IPS-20b (cell line): ENCODE results near the gene PLEKHO1.
"Not testable (repeated sequence)": the region's sequence is repeated elsewhere in the genome, so short reads cannot be mapped to it uniquely, and the experiment has no call there.

Experiments
- H3K27ac ChIP-seq: one replicate; pipeline ENCODE4 v1.5.1; 2013; ENCODE audit warnings: low read length
- H3K27me3 ChIP-seq: 2 replicates; pipeline ENCODE4 v1.6.1; 2013; ENCODE audit warnings: mild to moderate bottlenecking, low read length, inconsistent platforms; ENCODE audit not compliant: insufficient read depth
- H3K36me3 ChIP-seq: 2 replicates; pipeline ENCODE4 v1.6.1; 2013; ENCODE audit warnings: low read depth, mild to moderate bottlenecking, inconsistent platforms, low read length, moderate library complexity; ENCODE audit not compliant: insufficient read depth
- H3K4me1 ChIP-seq: 2 replicates; pipeline ENCODE4 v1.6.1; 2013; ENCODE audit warnings: mild to moderate bottlenecking, control low read depth, inconsistent platforms, low read length, moderate library complexity; ENCODE audit not compliant: insufficient read depth
- H3K4me3 ChIP-seq: 2 replicates; pipeline ENCODE4 v1.5.1; 2013; ENCODE audit warnings: mild to moderate bottlenecking, low read length, inconsistent platforms
- H3K9ac ChIP-seq: 2 replicates; pipeline ENCODE4 v1.6.1; 2013; ENCODE audit warnings: low read depth, mild to moderate bottlenecking, inconsistent platforms, low read length, moderate library complexity
- H3K9me3 ChIP-seq: 2 replicates; pipeline ENCODE4 v1.6.1; 2013; ENCODE audit warnings: mild to moderate bottlenecking, low read depth, low read length, inconsistent platforms; ENCODE audit not compliant: insufficient read depth

The PLEKHO1 gene

DNA sequence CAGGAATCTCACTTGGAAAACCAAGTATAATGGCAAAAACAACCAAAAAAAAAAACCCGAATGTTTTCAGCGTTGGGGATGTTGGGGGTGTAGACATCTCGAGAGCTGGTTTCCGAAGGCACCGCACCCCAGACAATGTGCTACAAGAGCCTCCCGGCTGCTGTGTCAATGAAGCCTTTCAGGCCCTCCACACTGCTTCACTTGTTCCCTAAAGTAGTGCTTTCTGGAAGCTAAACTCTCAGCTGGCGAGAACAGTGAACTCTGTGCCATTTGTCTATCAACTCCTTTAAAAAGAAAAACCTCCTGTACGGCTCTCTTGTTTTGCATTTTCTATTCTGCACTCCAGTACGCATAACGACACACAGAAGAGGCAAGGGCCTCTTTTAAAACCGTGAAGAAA lies 32.5 kb downstream of the PLEKHO1 start:
- H3K27ac ChIP-seq: no peak overlapping the region
- no peak overlapping the region for H3K4me3 ChIP-seq
- H3K27me3 ChIP-seq: no peaks in the 10 kb centered on the region
- no peaks in the 10 kb centered on the region for H3K36me3 ChIP-seq
- H3K9me3 ChIP-seq: no peaks in the 10 kb centered on the region
- no peak overlapping the region for H3K9ac ChIP-seq
- H3K4me1 ChIP-seq: no peaks in the 10 kb centered on the region

DNA sequence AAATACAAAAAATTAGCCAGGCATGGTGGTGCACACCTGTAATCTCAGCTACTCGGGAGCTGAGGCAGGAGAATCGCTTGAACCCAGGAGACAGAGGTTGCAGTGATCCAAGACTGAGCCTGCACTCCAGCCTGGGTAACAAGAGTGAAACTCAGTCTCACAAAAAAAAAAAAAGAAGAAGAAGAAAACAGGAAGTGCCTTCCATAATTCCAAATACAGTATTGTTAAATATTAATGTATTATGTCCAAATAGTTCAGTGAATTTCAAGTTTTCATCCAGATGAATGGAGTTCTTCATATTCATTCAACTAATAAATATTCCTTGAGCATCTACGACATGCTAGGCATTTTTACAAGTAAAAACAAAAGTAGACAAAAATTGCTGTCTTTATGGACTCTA lies 33.3 kb downstream of the PLEKHO1 start:
- H3K9me3 ChIP-seq: no peaks in the 10 kb centered on the region
- H3K27ac ChIP-seq: no peak overlapping the region
- H3K9ac ChIP-seq: no peak overlapping the region
- H3K4me3 ChIP-seq: no peak overlapping the region
- no peaks in the 10 kb centered on the region for H3K36me3 ChIP-seq
- H3K4me1 ChIP-seq: no peaks in the 10 kb centered on the region
- H3K27me3 ChIP-seq: no peaks in the 10 kb centered on the region

DNA sequence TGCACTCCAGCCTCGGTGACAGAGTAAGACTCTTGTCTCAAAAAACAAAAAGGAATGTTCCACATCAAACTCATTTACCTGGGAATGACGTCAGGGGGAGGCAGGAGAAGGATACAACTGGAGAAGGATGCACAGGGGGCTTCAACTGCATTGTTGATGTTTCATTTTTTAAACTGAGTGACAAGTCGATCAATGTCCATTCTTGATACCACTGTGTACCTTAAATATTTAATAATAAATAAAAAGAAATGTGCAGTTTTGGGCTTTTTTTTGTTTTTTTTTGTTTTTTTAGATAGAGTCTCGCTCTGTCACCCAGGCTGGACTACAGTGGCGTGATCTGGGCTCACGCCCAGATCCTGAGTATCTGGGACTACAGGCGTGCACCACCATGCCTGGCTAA lies 35.8 kb downstream of the PLEKHO1 start:
- Histone ChIP-seq H3K4me1 (no peaks in the 10 kb centered on the region), H3K9ac (no peak overlapping the region), H3K9me3 (no peaks in the 10 kb centered on the region), H3K27me3 (no peaks in the 10 kb centered on the region), H3K4me3 (no peak overlapping the region), H3K36me3 (no peaks in the 10 kb centered on the region), H3K27ac (no peak overlapping the region)

DNA sequence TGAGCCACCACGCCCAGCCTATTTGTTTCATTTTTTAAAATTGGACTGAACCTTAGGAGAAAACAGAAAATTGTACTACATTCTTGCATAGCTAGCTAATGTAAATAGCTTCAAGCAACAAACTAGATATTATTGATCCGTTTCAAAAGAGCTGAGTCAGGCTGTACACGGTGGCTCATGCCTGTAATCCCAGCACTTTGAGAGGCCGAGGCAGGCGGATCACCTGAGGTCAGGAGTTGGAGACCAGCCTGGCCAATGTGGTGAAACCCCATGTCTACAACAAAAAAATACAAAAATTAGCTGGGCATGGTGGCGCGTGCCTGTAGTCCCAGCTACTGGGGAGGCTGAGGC lies 36.7 kb downstream of the PLEKHO1 start:
- not testable (repeated sequence) for H3K27ac ChIP-seq, H3K36me3 ChIP-seq, H3K4me1 ChIP-seq, H3K4me3 ChIP-seq, H3K9me3 ChIP-seq, H3K27me3 ChIP-seq, H3K9ac ChIP-seq

DNA sequence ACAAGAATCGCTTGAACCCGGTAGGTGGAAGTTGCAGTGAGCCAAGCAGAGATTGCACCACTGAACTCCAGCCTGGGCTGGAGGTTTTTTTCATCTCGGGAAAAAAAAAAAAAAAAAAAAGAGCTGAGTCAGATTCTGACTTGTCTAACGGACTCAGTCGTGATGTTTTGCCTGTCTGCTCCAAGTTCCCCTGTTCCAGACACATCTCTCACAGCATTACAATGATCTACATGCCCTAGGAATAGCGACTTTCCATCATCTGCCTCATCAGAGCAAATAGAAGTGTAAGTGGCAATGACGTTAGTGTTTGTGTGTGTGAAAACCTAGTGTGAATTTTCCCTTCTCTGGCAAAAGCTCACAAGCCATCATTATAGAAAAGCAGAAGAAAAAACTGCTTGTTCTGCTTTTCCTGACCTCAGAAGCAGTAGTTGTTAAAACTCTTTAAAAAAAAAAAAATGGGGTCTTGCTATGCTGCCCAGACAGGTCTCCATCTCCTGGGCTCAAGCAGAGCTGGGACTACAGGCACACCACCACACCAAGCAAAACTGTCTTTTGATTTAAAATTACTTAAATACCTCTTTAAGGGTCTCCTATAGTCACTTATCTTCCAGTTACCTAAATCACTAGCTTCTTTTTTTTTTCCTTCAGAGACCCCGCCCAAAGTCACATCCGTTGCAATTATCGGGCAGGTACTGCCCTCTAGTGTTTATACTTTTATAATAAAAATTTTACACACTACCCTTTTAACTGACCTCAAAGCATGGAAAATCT lies 37.3 kb downstream of the PLEKHO1 start:
- peaks cover 4% of the 10 kb centered on the region for H3K9me3 ChIP-seq
- H3K36me3 ChIP-seq: no peaks in the 10 kb centered on the region
- H3K9ac ChIP-seq: no peak overlapping the region
- no peak overlapping the region for H3K4me3 ChIP-seq
- no peaks in the 10 kb centered on the region for H3K4me1 ChIP-seq
- no peaks in the 10 kb centered on the region for H3K27me3 ChIP-seq
- no peak overlapping the region for H3K27ac ChIP-seq

DNA sequence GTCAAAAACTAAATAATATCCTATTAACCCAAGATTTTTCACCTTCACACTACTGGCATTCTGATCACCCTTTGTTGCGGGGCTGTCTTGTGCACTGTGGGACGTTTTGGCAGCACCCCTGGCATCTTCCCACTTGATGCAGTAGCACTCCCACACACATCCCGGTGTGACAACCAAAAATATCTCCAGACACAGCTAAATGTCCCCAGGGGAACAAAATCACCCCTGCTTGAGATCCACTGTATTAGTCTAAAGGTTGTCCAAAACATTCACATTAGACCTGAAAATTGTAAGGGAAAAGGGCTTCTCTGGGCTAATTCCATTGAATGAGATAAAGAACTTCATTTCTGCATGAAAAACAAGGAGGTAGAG lies 37.8 kb downstream of the PLEKHO1 start:
- Histone ChIP-seq H3K9ac (no peak overlapping the region), H3K4me1 (no peaks in the 10 kb centered on the region), H3K27me3 (no peaks in the 10 kb centered on the region), H3K36me3 (no peaks in the 10 kb centered on the region), H3K27ac (no peak overlapping the region), H3K4me3 (no peak overlapping the region), H3K9me3 (peaks cover 4% of the 10 kb centered on the region)

DNA sequence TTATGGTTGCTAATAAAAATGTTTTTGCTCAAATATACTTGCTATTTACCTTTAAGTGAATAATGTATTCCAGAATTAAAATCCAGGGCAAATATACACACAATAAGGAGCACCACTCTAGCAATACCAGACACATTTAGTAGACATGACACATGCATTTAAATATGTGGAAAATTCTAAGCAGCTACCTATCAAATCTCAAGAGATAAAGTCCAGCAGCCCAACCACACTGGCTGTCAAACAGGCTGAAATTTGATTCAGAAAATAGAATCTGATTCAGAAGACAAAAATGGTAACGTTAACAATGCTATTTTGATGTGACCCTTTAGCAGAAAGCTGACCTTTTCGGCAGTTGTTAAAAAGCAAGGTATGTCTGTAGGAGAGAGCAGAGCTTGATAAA lies 42.3 kb downstream of the PLEKHO1 start:
- Histone ChIP-seq H3K36me3 (no peaks in the 10 kb centered on the region), H3K27me3 (no peaks in the 10 kb centered on the region), H3K9me3 (peaks cover 4% of the 10 kb centered on the region), H3K9ac (no peak overlapping the region), H3K4me1 (peaks cover 6% of the 10 kb centered on the region; the same call in 1 of the 2 replicates), H3K4me3 (no peak overlapping the region), H3K27ac (no peak overlapping the region)

DNA sequence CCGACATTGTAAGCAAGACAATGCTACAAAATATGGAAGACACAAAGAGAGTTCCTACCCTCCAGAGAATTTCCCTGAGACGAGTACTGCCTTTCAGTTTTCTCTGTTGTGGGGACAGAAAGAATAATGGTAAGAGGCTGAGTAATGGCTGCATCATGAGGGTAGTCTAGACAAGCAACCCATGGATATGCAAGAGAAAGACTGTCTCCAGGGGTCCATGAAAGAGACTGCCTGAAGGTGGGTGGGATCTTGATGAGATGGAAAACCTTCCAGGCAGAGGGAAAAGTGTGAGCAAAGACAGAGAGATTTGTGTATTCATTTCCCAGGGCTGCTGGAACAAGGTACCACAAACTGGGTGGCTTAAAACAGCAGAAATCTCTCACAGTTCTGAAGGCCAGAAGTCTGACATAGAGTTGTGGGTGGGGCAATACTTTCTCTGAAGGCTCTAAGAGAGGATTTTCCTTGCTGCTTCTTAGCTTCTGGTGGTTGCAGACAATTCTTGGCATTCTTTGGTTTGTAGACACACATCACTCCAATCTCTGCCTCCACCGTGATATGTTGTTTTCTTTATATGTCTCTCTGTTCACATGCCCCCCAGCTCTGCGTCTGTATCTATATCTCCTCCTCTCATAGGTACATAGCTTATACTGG lies 44.8 kb downstream of the PLEKHO1 start:
- Histone ChIP-seq H3K4me1 (peaks cover 6% of the 10 kb centered on the region; the same call in 1 of the 2 replicates), H3K9me3 (peaks cover 4% of the 10 kb centered on the region), H3K27me3 (no peaks in the 10 kb centered on the region), H3K36me3 (no peaks in the 10 kb centered on the region), H3K9ac (no peak overlapping the region), H3K4me3 (no peak overlapping the region), H3K27ac (no peak overlapping the region)

DNA sequence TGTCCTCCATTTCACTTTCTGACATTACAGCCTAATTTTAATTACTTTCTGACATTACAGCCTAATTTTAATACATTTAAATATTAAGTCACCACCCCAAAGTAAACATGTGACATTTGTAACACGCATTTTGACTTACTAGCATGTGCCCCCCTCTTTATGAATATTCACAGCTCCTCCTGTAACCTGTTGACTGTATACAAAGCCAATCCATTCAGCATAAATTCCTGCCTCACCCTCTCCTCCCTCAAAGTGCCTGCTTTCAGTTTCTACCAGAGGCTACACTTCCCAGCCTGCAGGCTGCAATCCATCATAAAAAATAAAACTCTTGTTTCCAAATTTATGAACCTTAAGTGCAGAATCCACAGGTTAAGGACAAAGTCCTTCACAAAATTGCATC lies 46.7 kb downstream of the PLEKHO1 start:
- H3K4me1 ChIP-seq: peaks cover 6% of the 10 kb centered on the region; the same call in 1 of the 2 replicates
- no peaks in the 10 kb centered on the region for H3K36me3 ChIP-seq
- no peak overlapping the region for H3K4me3 ChIP-seq
- H3K27me3 ChIP-seq: no peaks in the 10 kb centered on the region
- H3K27ac ChIP-seq: no peak overlapping the region
- H3K9ac ChIP-seq: no peak overlapping the region
- H3K9me3 ChIP-seq: no peaks in the 10 kb centered on the region

DNA sequence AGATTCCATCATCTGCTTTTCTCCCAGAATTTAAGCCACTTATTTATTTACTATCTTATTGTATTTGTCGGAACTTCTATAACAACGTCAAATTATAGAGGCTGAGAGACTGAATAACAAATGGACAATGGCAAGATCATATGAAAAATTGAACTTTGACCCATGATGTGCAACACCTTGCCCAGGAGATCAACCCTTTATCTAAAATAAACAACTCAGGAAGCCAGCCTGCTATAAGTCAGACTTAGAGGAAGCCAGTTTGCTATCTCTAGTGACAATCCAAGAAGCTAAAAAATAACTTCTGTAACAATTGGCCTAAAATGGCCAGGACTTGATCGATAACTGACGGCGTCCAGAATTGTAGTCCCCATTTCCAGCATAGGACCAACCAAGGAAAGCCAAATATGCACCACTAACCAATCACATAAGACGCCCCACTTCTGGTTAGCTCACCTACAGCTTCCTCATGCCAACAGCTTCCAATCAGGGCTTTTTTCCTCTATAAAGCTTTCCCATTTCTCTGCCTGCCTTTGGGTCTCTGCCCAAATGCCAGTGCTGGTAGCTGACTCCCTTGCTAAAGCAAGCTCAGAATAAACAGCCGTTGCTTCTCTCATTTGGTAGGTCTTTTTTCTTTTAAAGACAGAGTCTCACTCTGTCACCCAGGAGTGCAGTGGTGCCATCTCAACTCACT lies 57.7 kb downstream of the PLEKHO1 start:
- Histone ChIP-seq H3K36me3 (no peaks in the 10 kb centered on the region), H3K9ac (no peak overlapping the region), H3K27ac (no peak overlapping the region), H3K4me1 (no peaks in the 10 kb centered on the region), H3K9me3 (no peaks in the 10 kb centered on the region), H3K4me3 (no peak overlapping the region), H3K27me3 (no peaks in the 10 kb centered on the region)

DNA sequence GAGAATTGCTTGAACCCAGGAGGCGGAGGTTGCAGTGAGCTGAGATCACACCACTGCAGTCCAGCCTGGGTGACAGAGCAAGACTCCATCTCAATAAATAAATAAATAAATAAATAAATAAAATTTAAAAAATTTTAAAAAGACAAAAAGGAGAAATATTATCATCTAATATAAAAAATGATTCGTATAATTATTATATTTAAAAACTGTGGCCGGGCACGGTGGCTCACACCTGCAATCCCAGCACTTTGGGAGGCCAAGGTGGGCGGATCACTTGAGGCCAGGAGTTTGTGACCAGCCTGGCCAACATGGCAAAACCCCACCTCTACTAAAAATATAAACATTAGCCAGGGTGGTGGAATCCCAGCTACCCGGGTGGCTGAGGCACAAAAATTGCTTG lies 58.7 kb downstream of the PLEKHO1 start:
- H3K27ac ChIP-seq, H3K36me3 ChIP-seq, H3K9ac ChIP-seq, H3K27me3 ChIP-seq, H3K9me3 ChIP-seq, H3K4me3 ChIP-seq, H3K4me1 ChIP-seq: not testable (repeated sequence)
